ENCODE measurements around the gene ICA1. TPM values are rescaled to one million over a fixed set of nuclear protein-coding genes. Genes with fewer than 3 reads are reported as not detected.

The ICA1 gene
- total RNA-seq, 1 experiment from 2014 or later: 28.8 TPM

- H3K23ac ChIP-seq (ENCODE audit: insufficient read length, low read depth, low read length): no peak overlapping the region
- no peaks in the 10 kb centered on the region for H3K27me3 Mint-ChIP-seq (ENCODE audit: low read depth)
- no peak overlapping the region for H4K8ac ChIP-seq (replicated peaks; ENCODE audit: insufficient read length, low read depth, low read length)
- peaks cover 10 to 11% of the 10 kb centered on the region in 2 experiments for H3K4me1 Mint-ChIP-seq
- H3K27ac Mint-ChIP-seq: no peak overlapping the region; a peak in 1 of 7 replicates
- H2BK120ac ChIP-seq (ENCODE audit: low read depth, low read length, poor library complexity, severe bottlenecking): no peak overlapping the region
- TF ChIP-seq CTCF (conservative IDR thresholded peaks at IDR 0.05): no peak
- H3K79me2 ChIP-seq (ENCODE audit: insufficient read depth, low read length): no peaks in the 10 kb centered on the region
- no peaks in the 10 kb centered on the region for H3K23me2 ChIP-seq (ENCODE audit: insufficient read length, low read depth, low read length, poor library complexity, severe bottlenecking)
- H3T11ph ChIP-seq (ENCODE audit: low read length): no peak overlapping the region
- H2AFZ ChIP-seq (ENCODE audit: low read length): no peak overlapping the region
- no peak overlapping the region for H2BK5ac ChIP-seq (ENCODE audit: insufficient read length, low read length)
- H2BK12ac ChIP-seq (ENCODE audit: insufficient read length, low read depth, low read length): no peak overlapping the region
- H3K79me1 ChIP-seq (ENCODE audit: insufficient read depth, low read depth, low read length, poor library complexity, severe bottlenecking): no peaks in the 10 kb centered on the region
- no peak overlapping the region for H4K91ac ChIP-seq (ENCODE audit: insufficient read length, low read depth, low read length)
- no peak overlapping the region for H3K4me3 Mint-ChIP-seq
- H2BK20ac ChIP-seq (ENCODE audit: low read depth, low read length, poor library complexity, severe bottlenecking): no peak overlapping the region
- H3K18ac ChIP-seq (ENCODE audit: insufficient read length, low read depth, low read length): peak overlapping the region; percentile 57
- H2BK15ac ChIP-seq (ENCODE audit: low read depth, low read length): no peak overlapping the region
- no peak overlapping the region for H3K4ac ChIP-seq (ENCODE audit: low read depth, low read length)
- no peak overlapping the region for H4K5ac ChIP-seq (ENCODE audit: insufficient read length, low read depth, low read length)
- no peaks in the 10 kb centered on the region for H4K20me1 ChIP-seq (ENCODE audit: control insufficient read depth, insufficient read depth, insufficient read length)
- no peaks in the 10 kb centered on the region for H3K27me3 ChIP-seq (ENCODE audit: insufficient read depth, low read length)
- no peak overlapping the region for H3K14ac ChIP-seq (ENCODE audit: insufficient read depth, low read length)
- H3K4me1 ChIP-seq (ENCODE audit: insufficient read depth, low read length): peaks cover 4% of the 10 kb centered on the region; the same call in 1 of the 2 replicates
- no peak overlapping the region for H3K27ac ChIP-seq (ENCODE audit: insufficient read length, low read depth, low read length)
- H2AK5ac ChIP-seq (ENCODE audit: insufficient read length, low read length): no peak overlapping the region
- no peak overlapping the region for H3K9ac ChIP-seq (ENCODE audit: extremely low read depth, insufficient read length, low read length)
- H3K4me2 ChIP-seq (ENCODE audit: insufficient read depth, insufficient read length, low read length): no peak overlapping the region
- no peaks in the 10 kb centered on the region for H3K9me3 Mint-ChIP-seq
- H3K9me3 ChIP-seq (ENCODE audit: control insufficient read depth, low read depth, low read length): no peaks in the 10 kb centered on the region
- H3K56ac ChIP-seq (ENCODE audit: insufficient read length, low read depth, low read length): no peak overlapping the region
- no CpG with 5 or more reads among the region's 3 CpGs for WGBS (ENCODE audit: extremely low coverage, insufficient read length, low lambda C conversion rate)
- no peak for DNase-seq
- H3K36me3 Mint-ChIP-seq (ENCODE audit: insufficient read depth in 1 of 3, low read depth in 3 of 3): no peaks in the 10 kb centered on the region
These were observed 7.8 kb downstream of the ICA1 start for GRCh38 chr7:8254215-8254614.

Data from H9 (cell line).